GM03348 (cell line): ENCODE results near the gene CXXC5.

Source experiments
- DNase-seq: peaks from one replicate; pipeline ENCODE4 v3.0.0; 2012; ENCODE audit warnings: low spot score

Gene CXXC5

DNA sequence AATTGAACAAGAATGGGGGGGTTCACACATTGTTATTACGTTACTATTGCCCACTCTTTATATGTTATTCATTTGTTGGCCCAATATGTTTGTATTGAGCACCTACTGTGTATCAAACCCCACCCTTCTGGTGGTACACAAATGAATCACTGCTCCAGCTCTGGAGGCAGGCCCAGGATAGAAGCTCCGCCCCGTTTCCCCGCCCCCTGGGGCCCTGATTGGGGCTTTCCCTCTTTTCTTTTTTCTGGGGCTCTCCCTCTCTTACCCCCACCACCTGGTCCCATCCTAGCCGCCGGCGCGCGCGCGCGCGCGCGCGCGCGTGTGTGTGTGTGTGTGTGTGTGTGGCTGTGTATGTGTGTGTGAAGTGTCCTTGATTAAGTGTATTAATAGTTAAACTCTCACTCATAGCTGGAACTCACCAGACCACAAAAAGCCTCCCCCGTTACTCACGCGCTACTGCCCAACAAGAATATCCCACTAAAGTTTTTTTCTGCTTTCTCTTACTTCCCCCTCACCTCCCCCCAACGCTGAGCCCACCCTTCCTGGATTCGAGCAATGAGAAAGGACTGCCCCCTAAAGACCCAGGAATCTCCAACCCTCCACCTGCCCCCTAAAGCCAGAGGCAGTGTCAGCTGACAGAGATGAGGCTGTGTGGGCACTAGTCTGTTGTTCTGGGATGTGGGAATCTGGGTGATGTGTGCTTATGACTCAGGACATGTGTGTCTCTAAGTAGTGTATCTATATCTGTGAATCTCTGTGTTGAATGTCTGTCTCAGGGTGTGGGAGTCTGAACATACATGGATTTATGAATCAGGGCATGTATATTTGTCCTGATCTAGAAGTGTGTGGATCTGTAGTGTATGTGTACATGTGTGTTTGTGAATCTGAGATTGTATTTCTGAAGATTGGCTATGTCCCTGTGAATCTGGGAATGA lies 4.0 kb downstream of the CXXC5 start:
- peak; percentile 92 for DNase-seq

DNA sequence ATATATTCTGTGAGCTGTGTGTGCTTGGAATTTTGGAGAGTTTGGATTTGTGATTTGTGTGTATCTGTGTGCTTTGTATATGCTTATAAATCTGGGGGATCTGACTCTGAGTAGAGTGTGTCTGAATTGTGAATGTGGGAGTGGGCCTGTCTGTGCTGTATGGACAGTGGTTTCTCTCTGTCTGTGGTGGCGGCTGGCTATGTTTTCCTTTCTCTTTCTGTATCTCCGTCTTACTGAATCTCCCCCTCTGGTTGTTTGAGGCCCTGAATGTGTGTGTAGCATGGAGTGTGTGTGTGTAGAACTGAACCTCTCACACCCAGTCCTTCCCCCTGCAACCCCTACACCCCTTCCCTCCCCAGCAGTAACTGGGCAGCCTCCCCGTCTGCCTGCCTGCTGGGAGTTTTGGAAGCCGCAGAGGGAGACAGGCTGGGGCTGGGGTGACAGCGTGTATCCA lies 4.7 kb downstream of the CXXC5 start:
- no peak for DNase-seq

DNA sequence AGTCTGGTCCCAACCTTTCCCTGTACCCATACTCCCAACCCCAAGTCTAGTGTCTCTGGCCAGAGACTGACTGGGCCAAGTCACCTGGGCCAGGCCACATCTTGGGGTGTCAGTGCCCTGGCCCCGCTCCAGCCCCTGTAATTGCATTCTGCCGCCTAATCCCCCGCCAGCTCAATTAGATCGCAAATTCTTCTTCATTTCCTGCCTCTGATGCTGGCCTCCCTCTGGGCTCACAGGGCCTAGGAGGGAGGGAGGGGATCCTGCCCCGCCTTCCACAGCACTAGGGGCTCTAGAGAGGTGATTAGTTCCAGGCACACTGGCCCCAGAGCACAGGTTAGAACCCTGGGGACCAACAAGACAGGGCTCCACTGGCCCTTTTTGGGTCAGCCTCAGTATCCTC lies 5.5 kb downstream of the CXXC5 start:
- DNase-seq = no peak

GRCh38 chr5:139654464-139654863 lies 6.3 kb downstream of the CXXC5 start:
- DNase-seq = no peak

DNA sequence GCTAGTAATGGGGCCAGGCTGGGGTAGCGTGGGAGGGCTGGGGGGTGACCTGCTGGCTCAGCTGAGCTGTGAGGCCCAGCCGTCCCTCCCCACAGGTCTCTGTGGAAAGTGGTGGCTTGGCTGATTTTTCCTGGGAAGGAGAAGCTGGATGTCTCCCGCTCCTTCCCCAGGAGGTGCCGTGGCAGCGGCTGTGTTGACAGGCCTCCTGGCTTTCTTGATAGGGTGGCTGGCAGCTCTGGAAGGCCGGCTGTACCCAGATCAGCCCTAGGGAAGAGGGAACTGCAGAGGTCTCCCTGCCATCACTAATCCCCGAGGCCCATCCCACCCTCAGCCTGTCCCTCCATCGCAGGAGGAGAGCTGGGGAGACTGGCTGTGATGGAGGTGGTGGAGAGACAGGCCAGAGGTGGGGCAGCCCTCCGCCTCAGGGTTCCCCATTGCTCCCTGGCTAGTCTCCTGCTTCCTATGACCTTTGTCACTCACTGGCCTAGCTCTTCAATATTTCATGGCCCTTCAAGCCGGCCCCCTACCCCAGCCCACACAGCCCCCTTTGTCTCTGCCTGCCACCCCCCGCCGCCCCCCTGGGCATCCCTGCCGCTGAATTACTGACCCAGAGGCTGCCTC lies 6.8 kb downstream of the CXXC5 start:
- no peak for DNase-seq

GRCh38 chr5:139655727-139656271 lies 7.7 kb downstream of the CXXC5 start:
- peak; percentile 71 for DNase-seq

DNA sequence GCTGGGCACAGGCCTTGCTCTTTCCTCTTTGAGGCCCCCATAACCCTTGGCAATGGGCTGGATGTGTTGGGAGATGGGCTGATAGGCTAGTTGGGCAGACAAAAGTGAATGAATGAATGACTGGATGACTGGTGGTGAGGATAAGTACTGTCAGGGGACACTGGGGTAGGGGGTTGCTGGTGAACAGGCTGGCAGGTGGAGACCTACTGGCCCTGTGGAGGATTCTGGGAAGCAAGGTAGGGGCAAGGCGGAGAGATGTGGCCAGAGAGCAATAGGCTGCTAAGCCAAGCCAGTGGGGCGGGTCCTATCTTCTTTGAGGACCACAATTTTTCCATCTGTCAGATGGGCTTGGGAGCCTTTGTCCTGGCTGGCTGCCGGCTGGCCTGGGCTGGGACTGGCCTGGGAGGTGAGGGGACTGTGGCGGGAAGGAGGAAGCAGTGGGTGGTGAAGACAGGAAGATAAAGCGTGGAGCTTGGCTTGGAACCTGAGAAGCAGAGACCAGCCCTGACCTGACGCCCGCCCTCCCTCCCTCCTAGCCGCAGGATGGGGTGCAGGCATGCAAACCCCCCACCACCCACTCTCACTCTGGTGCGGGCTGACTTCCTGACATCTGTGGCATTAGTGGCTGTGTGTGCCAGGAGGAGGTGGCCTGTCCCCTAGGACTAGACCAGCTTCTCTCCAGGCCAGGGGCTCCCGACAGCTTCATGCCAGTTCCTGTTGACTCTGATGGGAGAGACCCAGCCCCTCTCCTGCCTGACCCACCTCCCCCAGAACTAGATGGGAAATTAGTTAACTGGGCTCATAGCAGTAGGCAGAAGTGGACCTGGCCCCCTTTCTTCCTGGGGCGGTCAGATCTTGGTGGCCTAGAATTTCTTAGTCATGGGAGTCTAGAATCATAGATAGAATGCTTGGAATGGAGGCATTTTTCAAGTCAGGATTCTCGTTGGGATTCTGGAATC lies 9.5 kb downstream of the CXXC5 start:
- peak; percentile 61 for DNase-seq

GRCh38 chr5:139658501-139658927 lies 10.4 kb downstream of the CXXC5 start:
- DNase-seq = peak; percentile 79

GRCh38 chr5:139658928-139659667 lies 10.9 kb downstream of the CXXC5 start:
- peak; percentile 82 for DNase-seq

DNA sequence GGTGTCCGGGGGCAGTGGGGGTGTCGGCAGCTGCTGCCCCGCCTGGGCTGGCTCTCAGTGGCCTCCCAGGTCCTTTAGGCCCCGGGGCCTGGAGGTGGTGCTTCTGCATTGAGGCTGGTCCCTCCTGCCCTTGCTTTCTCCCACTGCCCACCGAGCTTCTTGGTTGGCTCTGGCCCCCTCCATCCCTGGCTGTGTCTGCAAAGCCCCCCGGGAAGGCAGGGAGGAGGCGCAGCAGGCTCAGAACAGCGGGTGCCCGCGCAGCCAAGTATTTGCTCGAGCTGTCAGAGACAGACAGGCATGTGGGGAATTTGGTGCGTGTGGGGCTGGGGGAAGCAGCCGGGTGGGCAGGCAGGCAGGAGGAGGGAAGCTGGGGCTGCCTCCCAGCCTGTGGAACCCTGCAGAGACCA lies 11.5 kb downstream of the CXXC5 start:
- no peak for DNase-seq

- DNase-seq = peak; percentile 56
Measured at GRCh38 chr5:139660105-139660922, 12.2 kb downstream of the CXXC5 start.

GRCh38 chr5:139660923-139661814 lies 13.0 kb downstream of the CXXC5 start:
- DNase-seq = peak; percentile 96

GRCh38 chr5:139662617-139663016 lies 14.5 kb downstream of the CXXC5 start:
- no peak for DNase-seq

DNA sequence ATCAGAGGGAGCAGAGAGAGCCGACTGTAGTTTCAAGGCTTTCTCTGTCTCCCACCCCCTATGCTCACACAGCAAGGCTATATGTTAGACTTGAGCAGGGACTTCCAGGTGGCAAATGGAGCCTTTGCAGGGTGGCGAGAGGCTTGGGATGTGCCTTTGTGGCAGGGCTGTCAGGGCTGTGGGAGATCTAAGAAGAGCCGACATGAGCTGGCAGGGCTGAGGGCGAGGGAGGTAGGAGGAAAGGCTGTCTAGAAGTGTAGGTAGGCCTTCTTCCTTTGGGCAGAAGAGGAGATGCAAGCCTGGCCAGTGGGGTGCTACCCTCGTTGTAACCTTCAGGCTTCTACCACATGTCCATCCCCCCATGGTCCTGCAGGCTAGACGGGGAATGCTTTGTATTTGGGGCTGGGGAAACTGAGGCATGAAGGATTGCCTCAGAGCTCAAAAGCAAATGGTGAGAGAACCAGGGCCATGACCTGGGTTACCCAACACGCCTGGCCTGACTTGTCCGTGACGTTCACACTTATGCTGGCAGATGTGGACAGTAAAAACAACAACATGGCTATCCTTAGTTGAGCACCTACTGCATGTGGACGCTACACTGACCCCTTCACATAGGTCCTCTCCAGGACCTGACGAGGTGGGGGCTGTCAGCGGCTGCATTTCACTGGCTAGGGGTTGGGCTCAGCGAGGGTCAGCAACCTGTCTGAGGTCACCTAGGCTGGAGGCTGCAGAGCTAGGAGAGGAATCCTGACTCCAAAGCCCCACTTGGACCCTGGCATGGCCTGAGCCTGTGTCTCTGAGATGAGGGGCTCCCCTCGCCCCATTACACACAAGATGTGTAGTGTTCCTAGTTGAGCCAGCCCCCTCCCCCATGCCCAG lies 15.3 kb downstream of the CXXC5 start:
- DNase-seq = no peak

DNA sequence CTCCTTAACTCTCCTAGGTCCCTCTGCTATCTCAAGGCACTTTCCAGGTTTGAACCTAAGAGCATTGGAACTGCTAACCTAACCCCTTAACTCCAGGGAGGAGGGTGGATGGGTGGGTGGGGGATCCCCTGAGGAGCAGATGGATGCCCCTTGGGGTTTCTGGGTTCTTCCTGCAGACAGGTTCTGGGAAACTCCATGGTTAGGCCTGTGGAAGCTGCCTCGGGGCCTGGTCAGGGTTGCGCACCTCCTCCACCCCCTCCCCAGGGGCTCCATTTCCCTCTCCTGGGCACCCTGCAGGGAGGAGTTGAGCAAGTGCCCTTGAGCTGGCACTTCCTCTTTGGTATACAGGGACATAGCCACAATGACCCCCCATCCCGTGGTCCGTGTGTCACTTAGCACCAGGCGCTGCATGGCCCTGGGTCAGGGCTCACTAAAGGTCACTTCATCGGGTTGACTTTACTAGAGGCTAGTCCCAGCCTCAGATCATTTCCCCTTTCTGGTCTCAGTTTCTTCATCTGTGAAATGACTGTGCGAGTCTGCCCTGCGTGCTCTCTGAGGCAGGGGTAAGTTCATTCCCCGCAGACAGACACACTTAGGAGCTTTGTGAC lies 16.0 kb downstream of the CXXC5 start:
- DNase-seq = no peak

DNA sequence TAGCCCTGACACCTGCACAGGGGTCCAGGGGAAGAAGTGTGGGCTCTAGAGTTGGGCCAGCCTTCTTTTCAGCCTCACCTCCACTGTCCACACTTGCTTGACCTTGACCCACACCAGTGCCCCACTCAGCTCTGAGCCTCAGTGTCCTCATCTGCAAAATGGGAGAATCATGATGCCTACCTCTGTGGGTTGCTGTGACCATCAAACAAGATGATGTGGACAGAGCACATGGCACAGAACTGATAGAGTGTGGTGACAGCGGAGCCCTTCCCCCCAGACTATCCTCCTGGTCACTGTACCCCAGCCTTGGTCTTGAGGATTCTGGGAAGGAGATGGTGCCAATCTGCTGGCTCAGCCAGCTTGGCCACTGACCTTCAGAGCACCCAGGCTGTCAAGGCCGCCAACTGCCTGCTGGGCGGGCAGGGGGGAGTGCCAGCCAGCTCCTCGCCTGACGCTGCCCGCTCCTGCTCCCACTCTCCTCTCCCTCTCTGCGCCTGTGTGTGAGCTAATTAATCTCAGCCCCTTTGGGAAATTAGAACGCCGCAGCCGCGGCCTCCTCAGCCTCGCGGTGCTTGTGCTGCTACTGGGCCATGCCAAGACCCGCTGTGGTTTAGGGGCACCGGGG lies 16.7 kb downstream of the CXXC5 start:
- DNase-seq = no peak

DNA sequence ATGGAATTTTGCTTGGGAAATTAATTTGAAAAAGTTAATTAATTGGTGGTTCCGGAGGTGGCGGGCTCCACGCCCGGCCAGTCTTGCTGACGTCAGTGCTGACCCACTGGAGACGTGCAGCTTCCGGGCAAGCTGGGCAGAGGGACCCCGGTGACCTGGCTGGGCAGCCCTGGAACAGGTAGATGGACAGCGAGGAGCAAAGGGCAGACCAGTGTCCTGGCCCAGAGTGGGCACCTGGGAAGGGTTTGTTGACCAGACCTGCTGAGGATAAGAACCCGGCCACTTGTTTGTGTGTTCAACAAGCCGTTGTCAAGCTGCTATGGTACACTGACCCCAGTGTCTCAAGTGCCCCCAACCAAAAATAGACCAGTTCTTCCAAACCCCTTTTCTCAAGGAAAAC lies 17.5 kb downstream of the CXXC5 start:
- no peak for DNase-seq
